ENCODE results near the gene NINJ2. TPM values are rescaled to one million over a fixed set of nuclear protein-coding genes. Genes with fewer than 3 reads are reported as not detected.
"Not testable (repeated sequence)": the region's sequence is repeated elsewhere in the genome, so short reads cannot be mapped to it uniquely, and the experiment has no call there.

Gene NINJ2
- total and polyA plus RNA-seq, 12 donors, result 1.1 to 9.1 (median 2.0) TPM

GRCh38 chr12:643475-644302, 19.6 kb downstream of the NINJ2 start:
- Histone ChIP-seq H3K9me3 (replicated peaks in 1 of 3) (no peaks in the 10 kb centered on the region), H3K36me3 (replicated peaks in 1 of 2) (no peaks in the 10 kb centered on the region), H3K27ac (peak overlapping the region; percentile 90 to 99 (median 94)), H3K4me1 (replicated peaks in 1 of 2) (peaks cover 34 to 42% of the 10 kb centered on the region in 2 donors), H3K27me3 (no peaks in the 10 kb centered on the region), H3K4me3 (peak overlapping the region in 2 of 4 donors; percentile 36 to 77)
- peak in 1 of 7 donors; percentile 24 for DNase-seq
- TF ChIP-seq POLR2A (IDR thresholded peaks at IDR 0.05) (no peak), CTCF (IDR thresholded peaks at IDR 0.05) (no peak)
- intact Hi-C loops (cut with DNase I), result loop anchor here in 1 of 2 donors (10.0 kb wide), 1 partner anchor 69 kb away; no protein-coding TSS in a partner anchor
- WGBS, 4 donors, result 56 to 63% (median 61%) methylated on average over 28 to 33 of the region's 33 CpGs

GRCh38 chr12:642633-643474, 20.4 kb downstream of the NINJ2 start:
- no peaks in the 10 kb centered on the region for H3K27me3 ChIP-seq
- TF ChIP-seq CTCF (IDR thresholded peaks at IDR 0.05), result peak in 5 of 6 experiments; percentile 24 to 51 (median 28)
- peak in 1 of 2 donors; percentile 56 for TF ChIP-seq POLR2A (IDR thresholded peaks at IDR 0.05)
- no peaks in the 10 kb centered on the region for H3K9me3 ChIP-seq (replicated peaks in 1 of 3)
- H3K36me3 ChIP-seq (replicated peaks in 1 of 2), result no peaks in the 10 kb centered on the region
- H3K4me1 ChIP-seq (replicated peaks in 1 of 2), result peaks cover 34 to 42% of the 10 kb centered on the region in 2 donors
- peak overlapping the region in 3 of 4 donors; percentile 33 to 77 (median 36) for H3K4me3 ChIP-seq
- 0 to 6% (median 3%) methylated on average over 12 to 95 of the region's 95 CpGs for WGBS, 4 donors
- peak; percentile 71 to 85 (median 79) for DNase-seq
- intact Hi-C loops (cut with DNase I), result loop anchor here in 1 of 2 donors (10.0 kb wide), 1 partner anchor 68 kb away; no protein-coding TSS in a partner anchor
- H3K27ac ChIP-seq, result peak overlapping the region; percentile 90 to 99 (median 94)

GRCh38 chr12:641321-641720, 21.9 kb downstream of the NINJ2 start:
- 93 to 99% (median 98%) methylated on average over 10 to 11 of the region's 11 CpGs for WGBS, 4 donors
- H3K27ac ChIP-seq; H3K27me3 ChIP-seq; H3K36me3 ChIP-seq (replicated peaks in 1 of 2); H3K4me3 ChIP-seq; H3K9me3 ChIP-seq (replicated peaks in 1 of 3): not testable (repeated sequence)
- peak in 1 of 7 donors; percentile 44 for DNase-seq
- peaks cover 33 to 34% of the 10 kb centered on the region in 2 donors for H3K4me1 ChIP-seq (replicated peaks in 1 of 2)
- intact Hi-C loops (cut with DNase I), result loop anchor here in 1 of 2 donors (10.0 kb wide), 1 partner anchor 67 kb away; no protein-coding TSS in a partner anchor

- H3K27ac ChIP-seq, result no peak overlapping the region
These were observed 22.5 kb downstream of the NINJ2 start for GRCh38 chr12:640773-641172.

More at GRCh38 chr12:640773-641172, 22.5 kb downstream of the NINJ2 start:
- Histone ChIP-seq H3K27me3 (no peaks in the 10 kb centered on the region), H3K9me3 (replicated peaks in 1 of 3) (no peaks in the 10 kb centered on the region), H3K36me3 (replicated peaks in 1 of 2) (no peaks in the 10 kb centered on the region), H3K4me3 (no peak overlapping the region), H3K4me1 (replicated peaks in 1 of 2) (peaks cover 28% of the 10 kb centered on the region in 2 donors)
- no peak for TF ChIP-seq CTCF (IDR thresholded peaks at IDR 0.05)
- no peak for TF ChIP-seq POLR2A (IDR thresholded peaks at IDR 0.05)
- DNase-seq, result no peak
- WGBS, 4 donors, result 90 to 95% (median 92%) methylated on average over 3 of the region's 3 CpGs
- intact Hi-C loops (cut with DNase I), result loop anchor here in 1 of 2 donors (10.0 kb wide), 1 partner anchor 66 kb away; no protein-coding TSS in a partner anchor
